ENCODE data around the gene NOX4. TPM values are rescaled to one million over a fixed set of nuclear protein-coding genes. Genes with fewer than 3 reads are reported as not detected.
"Not testable (repeated sequence)": the region's sequence is repeated elsewhere in the genome, so short reads cannot be mapped to it uniquely, and the experiment has no call there.

NOX4 gene
- total RNA-seq, 2 experiments from 2014 or later: not detected

DNA sequence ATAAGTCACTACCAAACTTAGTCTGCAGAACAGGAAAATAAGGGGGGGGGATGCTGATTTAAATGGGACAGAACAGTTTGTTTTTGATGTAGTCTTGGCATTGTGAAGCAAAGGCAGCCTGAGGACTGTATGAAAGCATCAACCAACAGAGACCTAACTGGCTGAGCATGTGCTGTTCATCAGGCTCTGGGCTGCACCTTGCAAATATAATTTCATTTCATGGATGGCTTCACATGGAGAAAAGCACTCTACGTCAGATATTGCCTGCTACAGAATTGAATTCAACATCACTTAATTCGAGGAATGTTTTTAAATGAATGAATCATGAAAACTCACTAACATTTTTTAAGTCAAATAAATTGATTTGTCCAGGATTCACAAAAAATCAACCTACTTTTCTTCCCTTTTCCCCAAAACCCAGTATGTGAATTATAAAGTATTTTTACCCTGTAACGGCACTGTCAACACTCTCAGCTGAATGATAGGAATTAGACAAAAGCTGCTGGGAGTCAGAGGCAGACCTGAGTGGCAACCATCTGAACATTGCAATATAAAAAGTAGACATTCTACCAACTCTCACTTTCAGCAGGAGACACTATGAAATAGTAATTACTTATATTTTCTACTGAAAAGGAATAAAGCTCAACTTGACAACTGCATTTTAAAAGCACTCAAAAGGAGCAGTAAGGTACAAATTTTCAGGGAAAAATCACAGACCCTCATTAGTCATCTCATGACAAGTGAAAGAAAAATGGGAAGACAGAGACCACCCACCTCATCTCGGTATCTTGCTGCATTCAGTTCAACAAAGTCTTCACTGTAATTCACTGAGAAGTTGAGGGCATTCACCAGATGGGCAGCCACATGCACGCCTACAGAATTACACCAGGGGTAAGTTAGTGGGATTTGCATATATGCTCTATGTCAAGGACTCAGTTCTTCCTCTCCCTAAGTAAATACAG is 47.5 kb downstream of the NOX4 start:
- CTCF ChIA-PET: no interaction called here
- Mint-ChIP-seq H3K27ac (no peak overlapping the region), H3K9me3 (ENCODE audit: low read depth) (peaks cover 2% of the 10 kb centered on the region)

GRCh38 chr11:89442801-89443200 is 48.4 kb downstream of the NOX4 start:
- no peaks in the 10 kb centered on the region for H3K4me1 Mint-ChIP-seq
- no peak overlapping the region for H3K4me3 Mint-ChIP-seq
- CTCF ChIA-PET: no interaction called here
- H3K9me3 Mint-ChIP-seq (ENCODE audit: low read depth): peaks cover 2% of the 10 kb centered on the region
- H3K36me3 Mint-ChIP-seq: no peaks in the 10 kb centered on the region
- DNase-seq: no peak
- H3K27ac Mint-ChIP-seq: no peak overlapping the region
- no peaks in the 10 kb centered on the region for H3K27me3 Mint-ChIP-seq
- ATAC-seq: no peak

More for the DNA sequence above, 47.5 kb downstream of the NOX4 start:
- H3K4me3 Mint-ChIP-seq: no peak overlapping the region
- ATAC-seq: no peak
- no peaks in the 10 kb centered on the region for H3K36me3 Mint-ChIP-seq
- no peak for DNase-seq
- H3K4me1 Mint-ChIP-seq: no peaks in the 10 kb centered on the region
- no peaks in the 10 kb centered on the region for H3K27me3 Mint-ChIP-seq

GRCh38 chr11:89441606-89442005 is 49.6 kb downstream of the NOX4 start:
- Mint-ChIP-seq H3K9me3 (ENCODE audit: low read depth) (peaks cover 2% of the 10 kb centered on the region), H3K36me3 (no peaks in the 10 kb centered on the region), H3K27me3 (no peaks in the 10 kb centered on the region), H3K27ac (no peak overlapping the region), H3K4me3 (no peak overlapping the region), H3K4me1 (no peaks in the 10 kb centered on the region)
- ATAC-seq (no peak), DNase-seq (no peak)
- CTCF ChIA-PET: no interaction called here

DNA sequence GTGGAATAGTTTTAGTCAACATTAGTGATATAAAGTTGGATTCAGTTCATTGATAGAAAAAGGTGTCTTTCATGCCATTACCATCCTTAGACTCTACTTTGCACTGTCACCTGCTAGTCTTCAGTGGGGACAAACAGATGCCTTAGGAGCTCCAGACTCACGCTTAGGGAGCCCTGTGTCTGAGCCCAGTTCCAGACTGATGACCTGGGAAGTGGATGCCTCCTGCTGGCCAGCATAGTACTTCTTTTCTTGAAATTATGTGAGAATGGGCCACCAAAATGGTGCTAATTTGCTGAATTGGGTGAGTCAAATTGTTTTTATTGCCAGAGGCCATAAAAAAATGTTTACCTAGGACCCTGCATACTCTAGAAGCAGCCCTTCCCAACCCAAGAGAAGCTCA is 53.9 kb downstream of the NOX4 start:
- no peak overlapping the region for H3K27ac Mint-ChIP-seq
- ATAC-seq: no peak

DNA sequence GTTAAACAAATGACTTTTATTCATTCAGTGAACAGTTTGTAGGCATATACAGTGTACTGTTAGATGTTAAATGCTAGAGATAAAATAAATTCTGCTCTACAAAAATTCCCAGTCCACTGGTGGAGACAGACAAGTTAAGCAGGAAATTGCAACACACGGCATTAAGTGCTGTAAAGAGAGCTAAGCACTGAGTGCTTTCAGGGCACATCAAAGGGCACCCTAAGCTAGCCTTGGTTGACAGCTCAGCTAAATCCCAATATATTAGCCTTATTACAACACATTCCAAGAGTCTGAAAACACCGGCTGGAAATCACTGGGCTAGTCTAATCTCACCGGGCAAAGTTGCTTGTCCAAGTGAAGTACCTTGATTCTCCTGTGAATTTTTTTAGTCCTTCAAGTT is 55.1 kb downstream of the NOX4 start:
- ATAC-seq (no peak), DNase-seq (no peak)
- no peak overlapping the region for H3K4me3 Mint-ChIP-seq
- no peaks in the 10 kb centered on the region for H3K4me1 Mint-ChIP-seq
- H3K9me3 Mint-ChIP-seq (ENCODE audit: low read depth): no peaks in the 10 kb centered on the region
- no peak overlapping the region for H3K27ac Mint-ChIP-seq
- H3K27me3 Mint-ChIP-seq: no peaks in the 10 kb centered on the region
- CTCF ChIA-PET: no interaction called here
- H3K36me3 Mint-ChIP-seq: no peaks in the 10 kb centered on the region

More for the DNA sequence above, 53.9 kb downstream of the NOX4 start:
- CTCF ChIA-PET: no interaction called here
- Mint-ChIP-seq H3K27me3 (no peaks in the 10 kb centered on the region), H3K4me3 (no peak overlapping the region), H3K9me3 (ENCODE audit: low read depth) (no peaks in the 10 kb centered on the region), H3K36me3 (no peaks in the 10 kb centered on the region), H3K4me1 (no peaks in the 10 kb centered on the region)
- no peak for DNase-seq

DNA sequence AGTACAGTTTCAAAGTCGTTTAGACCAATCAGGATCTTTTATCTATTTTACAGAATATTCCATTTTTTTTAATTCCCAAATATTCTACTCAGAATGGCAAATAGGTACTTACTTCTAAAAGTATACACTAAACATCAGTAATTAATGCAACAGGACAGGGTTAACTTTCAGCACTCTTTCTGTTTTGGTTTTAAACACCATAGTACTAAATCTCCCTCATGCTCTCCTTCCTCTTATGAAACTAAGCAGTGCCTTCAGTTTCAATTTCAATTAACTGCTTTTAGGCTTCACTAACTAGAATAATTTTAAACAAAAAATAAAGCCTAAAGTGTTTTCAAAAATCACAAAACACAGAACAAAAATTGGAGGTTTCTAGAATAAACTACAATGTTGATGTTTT is 57.9 kb downstream of the NOX4 start:
- no peak for DNase-seq
- Mint-ChIP-seq H3K36me3 (no peaks in the 10 kb centered on the region), H3K4me3 (no peak overlapping the region), H3K4me1 (no peaks in the 10 kb centered on the region), H3K27ac (no peak overlapping the region), H3K9me3 (ENCODE audit: low read depth) (no peaks in the 10 kb centered on the region), H3K27me3 (no peaks in the 10 kb centered on the region)
- CTCF ChIA-PET: no interaction called here
- no peak for ATAC-seq

DNA sequence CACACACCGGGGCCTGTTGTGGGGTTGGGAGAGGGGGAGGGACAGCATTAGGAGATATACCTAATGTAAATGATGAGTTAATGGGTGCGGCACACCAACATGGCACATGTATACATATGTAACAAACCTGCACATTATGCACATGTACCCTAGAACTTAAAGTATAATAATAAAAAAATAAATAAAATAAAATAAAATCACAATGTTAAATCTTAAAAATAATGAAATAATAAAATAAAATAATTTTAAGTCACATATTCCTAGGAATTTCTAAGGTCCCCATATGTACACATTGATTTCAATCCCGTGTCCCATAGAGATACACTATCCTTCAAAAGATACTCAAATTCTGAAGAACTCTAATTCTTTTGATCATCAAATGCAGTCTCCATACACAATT is 59.0 kb downstream of the NOX4 start:
- H3K36me3 Mint-ChIP-seq; H3K27ac Mint-ChIP-seq; DNase-seq; H3K4me1 Mint-ChIP-seq; H3K9me3 Mint-ChIP-seq (ENCODE audit: low read depth); ATAC-seq; H3K27me3 Mint-ChIP-seq; CTCF ChIA-PET; H3K4me3 Mint-ChIP-seq: not testable (repeated sequence)

DNA sequence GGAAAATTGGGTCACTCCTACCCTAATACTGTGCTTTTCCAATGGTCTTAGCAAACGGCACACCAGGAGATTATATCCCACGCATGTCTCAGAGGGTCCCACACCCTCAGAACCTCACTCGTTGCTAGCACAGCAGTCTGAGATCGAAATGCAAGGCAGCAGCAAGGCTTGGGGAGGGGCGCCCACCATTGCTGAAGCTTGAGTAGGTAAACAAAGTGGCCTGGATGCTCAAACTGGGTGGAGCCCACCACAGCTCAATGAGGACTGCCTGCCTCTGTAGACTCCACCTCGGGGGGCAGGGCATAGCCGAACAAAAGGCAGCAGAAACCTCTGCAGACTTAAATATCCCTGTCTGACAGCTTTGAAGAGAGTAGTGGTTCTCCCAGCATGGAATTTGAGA is 64.7 kb downstream of the NOX4 start:
- H3K9me3 Mint-ChIP-seq (ENCODE audit: low read depth); H3K4me3 Mint-ChIP-seq; CTCF ChIA-PET; ATAC-seq; DNase-seq; H3K36me3 Mint-ChIP-seq; H3K27me3 Mint-ChIP-seq; H3K4me1 Mint-ChIP-seq; H3K27ac Mint-ChIP-seq: not testable (repeated sequence)

GRCh38 chr11:89421718-89422117 is 69.5 kb downstream of the NOX4 start:
- H3K9me3 Mint-ChIP-seq (ENCODE audit: low read depth): peaks cover 3% of the 10 kb centered on the region
- no peaks in the 10 kb centered on the region for H3K4me1 Mint-ChIP-seq
- DNase-seq (no peak), ATAC-seq (no peak)
- no peaks in the 10 kb centered on the region for H3K27me3 Mint-ChIP-seq
- CTCF ChIA-PET: no interaction called here
- no peak overlapping the region for H3K4me3 Mint-ChIP-seq
- H3K27ac Mint-ChIP-seq: no peak overlapping the region
- H3K36me3 Mint-ChIP-seq: no peaks in the 10 kb centered on the region

DNA sequence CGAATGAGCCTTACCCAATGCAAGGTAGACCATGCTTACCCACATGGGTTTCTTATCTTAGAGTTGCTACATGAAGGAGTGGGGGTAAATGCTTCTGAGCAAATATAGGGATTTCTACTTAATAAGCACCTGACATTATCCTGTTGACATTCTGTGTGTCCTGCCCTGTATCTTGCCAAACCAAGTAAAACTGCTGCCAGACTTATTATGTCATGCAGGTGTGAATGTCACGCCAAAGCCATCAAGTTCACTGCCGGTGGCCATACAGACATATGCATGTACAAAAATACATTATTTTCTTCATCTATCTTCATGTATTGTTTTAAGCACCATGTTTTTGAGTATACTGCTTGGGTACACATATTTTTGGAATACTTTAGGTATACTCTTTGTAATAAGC is 70.2 kb downstream of the NOX4 start:
- no peak overlapping the region for H3K4me3 Mint-ChIP-seq
- DNase-seq (no peak), ATAC-seq (no peak)
- no peaks in the 10 kb centered on the region for H3K27me3 Mint-ChIP-seq
- H3K27ac Mint-ChIP-seq: no peak overlapping the region
- peaks cover 3% of the 10 kb centered on the region for H3K9me3 Mint-ChIP-seq (ENCODE audit: low read depth)
- no peaks in the 10 kb centered on the region for H3K4me1 Mint-ChIP-seq
- no peaks in the 10 kb centered on the region for H3K36me3 Mint-ChIP-seq
- CTCF ChIA-PET: no interaction called here

DNA sequence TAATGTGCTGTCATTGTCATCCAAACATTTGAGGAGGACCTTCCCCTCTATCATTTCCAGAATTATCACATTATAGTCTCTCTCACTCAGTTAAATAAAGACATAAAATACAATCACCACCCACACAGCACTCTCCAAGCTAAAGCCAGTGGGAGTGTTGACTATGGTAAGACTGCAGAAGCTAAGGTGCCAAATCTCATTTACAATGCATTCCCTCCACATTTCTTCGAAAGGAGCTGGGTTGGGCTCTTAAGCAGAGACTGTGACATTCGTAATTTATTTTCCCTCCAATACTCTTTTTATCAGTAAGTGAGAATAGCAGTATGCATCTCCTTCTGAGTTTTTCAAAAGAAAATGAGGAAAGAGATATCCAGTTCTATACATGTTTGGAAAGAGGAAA is 74.2 kb downstream of the NOX4 start:
- Mint-ChIP-seq H3K4me1 (no peaks in the 10 kb centered on the region), H3K27me3 (no peaks in the 10 kb centered on the region), H3K36me3 (no peaks in the 10 kb centered on the region), H3K4me3 (no peak overlapping the region), H3K9me3 (ENCODE audit: low read depth) (peaks cover 3% of the 10 kb centered on the region), H3K27ac (no peak overlapping the region)
- no peak for DNase-seq
- CTCF ChIA-PET: no interaction called here
- ATAC-seq: no peak

GRCh38 chr11:89411112-89411511 is 80.1 kb downstream of the NOX4 start:
- CTCF ChIA-PET; H3K27ac Mint-ChIP-seq; ATAC-seq; H3K9me3 Mint-ChIP-seq (ENCODE audit: low read depth); H3K4me3 Mint-ChIP-seq; H3K36me3 Mint-ChIP-seq; H3K4me1 Mint-ChIP-seq; DNase-seq; H3K27me3 Mint-ChIP-seq: not testable (repeated sequence)

GRCh38 chr11:89410666-89411065 is 80.5 kb downstream of the NOX4 start:
- CTCF ChIA-PET; ATAC-seq; H3K27me3 Mint-ChIP-seq; H3K36me3 Mint-ChIP-seq; H3K4me1 Mint-ChIP-seq; H3K27ac Mint-ChIP-seq; H3K9me3 Mint-ChIP-seq (ENCODE audit: low read depth); DNase-seq; H3K4me3 Mint-ChIP-seq: not testable (repeated sequence)

- DNase-seq; H3K27ac Mint-ChIP-seq; H3K9me3 Mint-ChIP-seq (ENCODE audit: low read depth); H3K4me3 Mint-ChIP-seq; H3K36me3 Mint-ChIP-seq; H3K27me3 Mint-ChIP-seq; CTCF ChIA-PET; H3K4me1 Mint-ChIP-seq; ATAC-seq: not testable (repeated sequence)
These were observed 82.7 kb downstream of the NOX4 start for GRCh38 chr11:89408441-89408840.

Measured in activated CD8-positive, alpha-beta memory T cell treated with anti-CD3 and anti-CD28 coated beads, Interleukin-2, amount 10 ng/mL, durations not matched to agents 7 days and 5 days (primary cell).